ENCODE data around the gene KRTAP5-7.

KRTAP5-7 gene

DNA sequence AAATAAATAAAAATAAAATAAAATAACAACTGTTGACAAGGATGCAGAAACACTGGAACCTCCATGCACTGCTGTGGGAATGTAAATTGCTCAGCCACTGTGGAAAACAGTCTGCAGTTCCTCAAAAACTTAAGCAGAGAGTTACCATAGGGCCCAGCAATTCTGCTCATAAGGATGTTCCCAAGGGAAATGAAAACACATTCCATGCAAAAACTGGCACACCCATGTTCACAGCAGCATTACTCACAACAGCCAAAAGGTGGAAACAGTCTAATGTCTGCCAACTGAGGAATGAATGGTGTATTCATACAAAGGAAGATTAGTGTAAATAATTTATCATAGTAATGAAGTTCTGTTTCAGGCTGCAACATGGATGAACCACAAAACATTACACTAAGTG, 35.1 kb downstream of the KRTAP5-7 start:
- Histone ChIP-seq H3K4me1 (ENCODE audit: low read depth, poor library complexity, severe bottlenecking) (no peaks in the 10 kb centered on the region), H3K9ac (no peak overlapping the region), H3K4me3 (IDR thresholded peaks at IDR 0.05; ENCODE audit: insufficient read depth, low read depth, low read length) (no peak overlapping the region), H4K20me1 (ENCODE audit: insufficient read depth) (no peaks in the 10 kb centered on the region), H3K4me2 (no peak overlapping the region), H2AFZ (ENCODE audit: low read depth) (no peak overlapping the region), H3K27me3 (ENCODE audit: insufficient read depth, low read depth) (no peaks in the 10 kb centered on the region), H3K79me2 (ENCODE audit: insufficient read depth, low read depth) (no peaks in the 10 kb centered on the region), H3K36me3 (ENCODE audit: insufficient read depth) (no peaks in the 10 kb centered on the region), H3K27ac (no peak overlapping the region)
- no peak for TF ChIP-seq CTCF (conservative IDR thresholded peaks at IDR 0.05; ENCODE audit: low read depth, low read length)

- no peak for TF ChIP-seq CTCF (conservative IDR thresholded peaks at IDR 0.05; ENCODE audit: low read depth, low read length)
- H3K36me3 ChIP-seq (ENCODE audit: insufficient read depth): no peaks in the 10 kb centered on the region
- no peaks in the 10 kb centered on the region for H3K27me3 ChIP-seq (ENCODE audit: insufficient read depth, low read depth)
- H3K9ac ChIP-seq: no peak overlapping the region
- no peak overlapping the region for H3K4me3 ChIP-seq (IDR thresholded peaks at IDR 0.05; ENCODE audit: insufficient read depth, low read depth, low read length)
- no peak overlapping the region for H3K4me2 ChIP-seq
- no peak overlapping the region for H3K27ac ChIP-seq
- no peak overlapping the region for H2AFZ ChIP-seq (ENCODE audit: low read depth)
- no peaks in the 10 kb centered on the region for H3K79me2 ChIP-seq (ENCODE audit: insufficient read depth, low read depth)
- no peaks in the 10 kb centered on the region for H3K4me1 ChIP-seq (ENCODE audit: low read depth, poor library complexity, severe bottlenecking)
- H4K20me1 ChIP-seq (ENCODE audit: insufficient read depth): no peaks in the 10 kb centered on the region
Measured at GRCh38 chr11:71563406-71563805, 36.3 kb downstream of the KRTAP5-7 start.

- Histone ChIP-seq H3K4me2 (no peak overlapping the region), H3K9ac (no peak overlapping the region), H3K79me2 (ENCODE audit: insufficient read depth, low read depth) (no peaks in the 10 kb centered on the region)
Measured at GRCh38 chr11:71564430-71564829, 37.4 kb downstream of the KRTAP5-7 start.

GRCh38 chr11:71565263-71565662, 38.2 kb downstream of the KRTAP5-7 start, which contains the start of gene KRTAP5-10:
Gene KRTAP5-10 (plus strand): TSS chr11:71565563. CDS start chr11:71565588, 25 bp downstream.
- Histone ChIP-seq H3K27me3 (ENCODE audit: insufficient read depth, low read depth) (no peaks in the 10 kb centered on the region), H3K79me2 (ENCODE audit: insufficient read depth, low read depth) (no peaks in the 10 kb centered on the region), H3K4me1 (ENCODE audit: low read depth, poor library complexity, severe bottlenecking) (no peaks in the 10 kb centered on the region), H2AFZ (ENCODE audit: low read depth) (no peak within 1 kb of the TSS), H3K36me3 (ENCODE audit: insufficient read depth) (no peaks in the 10 kb centered on the region), H3K4me2 (no peak within 1 kb of the TSS), H3K27ac (no peak within 1 kb of the TSS), H4K20me1 (ENCODE audit: insufficient read depth) (no peaks in the 10 kb centered on the region), H3K4me3 (IDR thresholded peaks at IDR 0.05; ENCODE audit: insufficient read depth, low read depth, low read length) (no peak within 1 kb of the TSS), H3K9ac (no peak within 1 kb of the TSS)
- TF ChIP-seq CTCF (conservative IDR thresholded peaks at IDR 0.05; ENCODE audit: low read depth, low read length): no peak

More at GRCh38 chr11:71564430-71564829, 37.4 kb downstream of the KRTAP5-7 start:
- Histone ChIP-seq H3K4me1 (ENCODE audit: low read depth, poor library complexity, severe bottlenecking) (no peaks in the 10 kb centered on the region), H4K20me1 (ENCODE audit: insufficient read depth) (no peaks in the 10 kb centered on the region), H3K4me3 (IDR thresholded peaks at IDR 0.05; ENCODE audit: insufficient read depth, low read depth, low read length) (no peak overlapping the region), H3K27me3 (ENCODE audit: insufficient read depth, low read depth) (no peaks in the 10 kb centered on the region), H3K36me3 (ENCODE audit: insufficient read depth) (no peaks in the 10 kb centered on the region), H3K27ac (no peak overlapping the region), H2AFZ (ENCODE audit: low read depth) (no peak overlapping the region)
- no peak for TF ChIP-seq CTCF (conservative IDR thresholded peaks at IDR 0.05; ENCODE audit: low read depth, low read length)
